Astrocyte of the hippocampus (primary cell): ENCODE measurements around the gene FGF16.
"Not testable (repeated sequence)": the region's sequence is repeated elsewhere in the genome, so short reads cannot be mapped to it uniquely, and the experiment has no call there.

Source experiments
- DNase-seq: peaks from one replicate; pipeline ENCODE4 v3.0.0; 2011; ENCODE audit warnings: low read depth, low spot score

FGF16 gene

DNA sequence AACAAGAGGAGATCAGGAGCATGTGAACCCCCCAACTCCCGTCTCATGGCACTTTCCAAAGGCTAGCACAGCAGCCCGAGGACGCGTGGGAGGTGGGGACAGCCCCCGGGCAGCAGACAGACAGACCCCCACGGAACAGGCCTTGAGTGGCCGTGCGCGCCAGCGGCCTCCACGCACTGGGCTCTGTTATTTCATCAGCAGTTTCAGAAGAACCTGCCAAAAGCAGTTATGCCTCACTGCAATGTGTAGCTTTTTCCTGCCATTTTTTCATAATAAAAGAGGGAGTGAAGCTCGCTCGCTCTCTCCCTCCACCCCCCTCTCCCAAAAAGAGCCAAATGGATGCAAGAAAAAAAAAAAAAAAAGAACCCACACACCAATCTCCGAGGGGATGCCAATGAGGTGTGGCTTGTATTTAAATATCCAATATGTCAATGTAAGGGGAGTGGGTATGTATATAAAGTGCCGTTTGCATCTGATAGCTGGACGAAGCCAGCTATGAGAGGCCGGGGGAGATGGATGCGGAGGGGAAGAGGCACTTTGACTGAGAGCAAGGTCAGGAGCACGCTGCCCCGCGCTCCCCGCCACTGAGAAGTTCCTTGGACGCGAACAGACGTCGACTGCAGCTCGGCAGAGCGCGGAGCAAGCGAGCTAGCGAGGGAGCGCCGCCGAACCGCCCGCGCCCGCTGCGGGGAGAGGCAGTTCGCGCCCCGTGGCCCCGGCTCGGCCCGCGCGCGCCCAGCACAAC, at the start of gene FGF16:
Gene FGF16, plus strand, starts transcription at position 482 of the 745 bp plus-strand sequence. CDS start 286 bp downstream, outside the sequence.
- DNase-seq = no peak

DNA sequence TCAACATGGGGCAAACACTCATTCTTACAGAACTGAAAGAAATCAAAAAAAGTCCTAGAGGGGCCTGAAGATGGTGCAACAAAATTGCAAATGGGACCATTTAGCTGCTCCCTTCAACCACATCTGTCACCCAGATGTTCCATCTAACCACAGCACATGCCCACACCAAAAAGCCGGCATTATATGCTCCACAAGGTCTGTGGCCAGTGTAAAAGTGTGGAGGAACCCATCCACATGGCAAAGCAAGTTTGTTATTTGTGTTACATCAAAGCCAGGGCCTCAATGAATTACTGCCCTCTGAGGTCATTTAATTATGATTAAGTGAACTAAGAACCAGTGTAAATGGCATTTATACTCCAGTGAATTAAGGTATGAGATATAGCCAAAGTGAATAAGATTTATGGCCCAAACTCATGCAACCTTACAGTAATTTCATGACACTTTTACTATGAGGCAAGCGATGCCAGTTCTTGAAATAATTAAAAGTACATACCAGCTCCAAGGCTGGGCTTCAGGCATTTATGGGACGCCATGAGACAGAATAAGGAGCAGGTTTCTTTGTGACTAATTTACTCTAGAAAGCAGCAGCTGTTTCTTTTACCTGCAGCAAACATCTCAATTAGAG, 48.7 kb upstream of the FGF16 start:
- no peak for DNase-seq

DNA sequence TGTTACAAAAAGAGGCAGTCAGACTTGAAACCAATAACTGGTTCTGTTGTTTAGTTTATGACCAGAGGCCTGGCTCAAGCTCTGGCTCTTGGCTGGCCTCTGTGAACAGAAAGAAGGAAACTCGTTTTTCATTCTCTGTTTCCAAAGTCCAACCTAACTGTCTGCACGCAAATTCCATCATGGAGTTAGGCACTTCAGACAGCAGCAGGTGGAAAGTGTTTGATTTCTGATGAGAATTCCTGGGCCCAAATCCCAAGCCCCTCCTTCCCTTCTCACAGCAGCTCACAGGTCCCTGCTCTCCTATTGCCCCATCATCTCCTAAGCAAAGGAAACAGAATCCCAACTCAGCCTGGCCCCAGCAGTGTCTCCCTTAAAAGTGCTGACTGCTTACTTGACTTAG, 42.8 kb upstream of the FGF16 start:
- no peak for DNase-seq

DNA sequence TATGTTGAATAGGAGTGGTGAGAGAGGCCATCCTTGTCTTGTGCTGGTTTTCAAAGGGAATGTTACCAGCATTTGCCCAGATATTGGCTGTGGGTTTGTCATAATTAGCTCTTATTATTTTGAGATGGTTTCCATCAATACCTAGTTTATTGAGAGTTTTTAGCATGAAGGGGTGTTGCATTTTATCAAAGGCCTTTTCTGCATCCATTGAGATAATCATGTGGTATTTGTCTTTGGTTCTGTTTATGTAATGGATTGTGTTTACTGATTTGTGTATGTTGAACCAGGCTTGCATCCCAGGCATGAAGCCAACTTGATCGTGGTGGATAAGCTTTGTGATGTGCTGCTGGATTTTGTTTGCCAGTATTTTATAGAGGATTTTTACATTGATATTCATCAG, 39.4 kb upstream of the FGF16 start:
- not testable (repeated sequence) for DNase-seq

DNA sequence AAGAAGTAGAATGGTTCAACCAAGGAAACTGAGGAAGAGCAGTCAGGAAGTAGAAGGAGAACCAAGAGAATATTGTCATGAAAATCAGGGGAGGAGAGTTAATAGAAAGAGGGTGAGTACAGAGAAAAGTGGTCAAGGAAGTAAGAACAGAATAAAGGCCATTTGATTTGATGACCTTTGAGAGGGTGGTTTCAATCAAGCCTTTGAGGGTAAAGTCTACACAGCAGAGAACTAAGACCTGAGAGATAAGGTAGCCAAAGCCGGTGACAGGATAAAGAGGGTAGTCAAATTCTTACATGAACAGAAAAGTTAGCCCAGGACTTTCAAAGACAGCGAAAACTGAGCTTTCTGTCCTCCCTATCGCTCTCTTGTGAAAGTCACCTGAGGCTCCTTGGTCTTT, 34.6 kb upstream of the FGF16 start:
- no peak for DNase-seq

DNA sequence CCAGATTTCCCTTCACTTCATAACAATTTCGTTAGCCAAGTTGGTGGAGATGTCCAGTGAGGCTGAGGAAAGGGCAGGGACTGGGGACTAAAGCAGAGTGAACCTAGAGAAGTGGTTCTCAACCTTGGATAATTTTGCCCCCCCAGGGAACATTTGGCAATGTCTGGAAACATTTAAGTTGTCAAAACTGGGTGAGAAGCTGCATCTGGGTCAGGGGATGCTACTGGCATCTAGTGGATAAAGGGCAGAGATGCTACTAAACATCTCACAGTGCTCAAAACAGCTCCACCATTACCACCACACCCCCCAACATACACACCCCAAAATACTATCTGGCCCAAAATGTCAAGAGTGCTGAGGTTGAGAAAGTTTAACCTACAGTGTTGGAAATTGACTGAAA, 32.0 kb upstream of the FGF16 start:
- no peak for DNase-seq

DNA sequence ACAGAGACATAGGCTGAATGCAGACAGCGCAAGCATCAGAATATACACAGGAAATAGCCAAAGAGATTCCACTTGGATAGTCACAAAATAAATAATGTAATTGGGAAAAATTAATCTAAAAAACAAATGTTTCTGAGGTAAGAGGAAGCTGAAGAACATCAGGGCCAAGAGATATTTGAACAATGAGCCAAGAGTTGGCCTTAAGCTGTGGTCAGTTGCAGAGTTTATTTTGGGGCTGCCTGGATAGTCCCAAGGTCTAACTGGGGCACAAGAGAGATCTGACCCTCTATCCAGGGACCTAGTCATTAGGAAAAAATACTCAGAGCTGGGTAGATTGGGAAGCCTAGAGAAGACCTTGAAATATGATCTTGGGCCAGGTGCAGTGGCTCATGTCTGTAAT, 31.3 kb upstream of the FGF16 start:
- no peak for DNase-seq

DNA sequence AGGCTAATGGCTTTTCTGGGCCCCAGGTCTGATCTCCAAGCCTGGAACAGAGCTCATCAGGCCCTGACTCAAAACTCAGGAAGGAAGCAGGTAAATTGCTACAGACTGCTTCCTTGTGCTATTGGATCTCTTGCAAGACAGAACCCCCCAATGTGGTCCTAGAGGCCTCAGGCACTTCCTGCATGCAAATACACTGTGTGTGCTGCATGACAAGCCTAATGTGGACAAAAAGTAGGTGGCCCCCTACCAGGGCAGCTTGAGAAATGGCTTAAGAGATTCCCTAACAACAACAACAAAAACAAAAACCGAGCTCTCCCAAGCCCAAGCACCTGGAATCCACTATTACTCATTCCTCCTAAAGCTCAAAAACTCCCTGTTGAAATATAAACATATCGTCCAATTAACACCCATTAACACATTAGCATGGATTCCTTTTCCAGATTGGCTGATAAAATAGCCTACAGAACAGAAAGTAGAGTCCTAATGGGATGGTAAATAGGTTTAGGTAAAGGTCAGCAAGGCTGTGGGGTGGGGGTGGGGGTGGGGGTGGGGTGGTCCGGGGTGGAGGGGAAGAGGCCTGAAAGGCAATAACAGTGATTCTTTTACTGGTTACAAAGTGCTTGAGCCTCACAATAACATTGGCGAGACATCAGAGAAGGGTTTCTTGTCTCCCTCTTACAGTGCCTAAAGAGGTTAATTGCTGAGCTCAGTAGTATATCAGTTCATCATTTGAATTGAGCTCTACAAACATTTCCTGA, 24.1 kb upstream of the FGF16 start:
- no peak for DNase-seq

DNA sequence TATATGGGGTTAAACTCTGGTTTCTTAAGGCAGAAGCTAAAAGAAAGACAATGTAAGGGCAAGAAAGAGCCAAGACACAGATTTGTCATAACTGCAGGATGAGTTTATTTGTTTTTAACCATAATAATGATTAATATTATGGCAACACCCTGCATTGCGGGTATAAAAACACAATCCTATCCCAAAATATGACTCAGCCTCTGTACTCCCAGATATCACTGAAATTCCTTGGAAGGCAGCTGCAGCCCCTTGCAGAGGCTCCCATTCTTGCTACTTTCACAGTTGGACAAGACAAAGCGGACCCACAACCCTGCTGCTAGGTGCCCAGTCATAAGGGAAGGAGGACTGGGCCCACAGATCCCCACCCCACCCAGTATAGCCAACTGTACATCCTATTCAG, 20.4 kb upstream of the FGF16 start:
- no peak for DNase-seq

DNA sequence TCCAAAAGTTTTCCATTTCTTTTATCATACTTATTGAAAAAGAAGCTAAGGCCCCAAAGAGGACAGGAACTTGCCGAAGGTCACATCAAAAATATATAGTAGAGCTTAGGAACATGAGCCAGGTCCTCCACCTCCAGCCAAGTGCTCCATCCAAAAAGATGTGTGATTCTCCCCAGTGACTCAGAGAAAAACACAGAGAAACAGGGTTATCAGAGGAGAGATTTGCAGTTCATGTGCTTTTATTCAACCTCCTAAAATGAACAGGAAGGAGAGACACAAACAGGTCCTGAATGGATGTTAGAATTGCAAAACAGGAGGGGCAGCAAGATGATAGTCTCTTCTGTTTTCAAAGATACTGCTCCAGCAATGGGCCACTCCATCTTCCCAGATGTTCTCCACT, 19.6 kb upstream of the FGF16 start:
- DNase-seq = no peak

DNA sequence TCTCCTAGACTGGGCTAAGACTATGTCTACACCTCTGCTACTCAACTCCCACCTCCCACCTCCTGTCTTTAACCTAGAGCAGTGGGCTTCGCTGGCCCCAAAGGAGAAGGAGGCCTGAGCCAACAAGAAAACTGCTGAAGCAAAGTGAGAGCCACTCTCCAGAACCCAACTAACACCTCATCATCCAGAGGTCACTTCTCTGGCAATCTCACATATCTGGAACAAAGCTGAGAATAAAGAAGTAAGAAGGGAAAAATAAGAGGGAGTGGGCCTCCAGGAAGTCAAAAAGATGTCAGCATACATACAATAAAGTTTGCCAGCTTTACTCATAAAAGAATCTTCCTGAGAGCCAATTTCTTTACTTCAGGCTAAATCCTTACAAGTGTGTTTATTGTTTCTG, 18.6 kb upstream of the FGF16 start:
- DNase-seq = no peak

DNA sequence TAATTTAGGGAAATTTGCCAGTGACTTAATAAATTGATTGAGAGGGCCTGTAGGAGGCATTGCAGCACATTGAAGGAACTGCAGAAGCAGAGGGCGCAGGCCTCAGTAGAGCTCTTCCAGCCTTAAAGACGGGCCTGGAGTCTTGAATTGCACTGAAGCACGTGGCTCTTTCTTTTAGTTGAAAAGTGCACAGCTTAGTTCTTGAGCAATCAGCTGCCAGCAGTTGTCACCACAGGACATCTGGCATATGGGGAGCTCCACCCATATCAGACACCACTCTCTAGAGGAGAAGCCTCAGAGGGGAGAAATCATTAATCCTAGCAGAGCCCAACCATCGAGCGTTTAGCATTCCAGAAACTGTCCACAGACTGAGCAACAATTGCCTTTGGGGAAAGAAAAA, 16.0 kb upstream of the FGF16 start:
- no peak for DNase-seq

DNA sequence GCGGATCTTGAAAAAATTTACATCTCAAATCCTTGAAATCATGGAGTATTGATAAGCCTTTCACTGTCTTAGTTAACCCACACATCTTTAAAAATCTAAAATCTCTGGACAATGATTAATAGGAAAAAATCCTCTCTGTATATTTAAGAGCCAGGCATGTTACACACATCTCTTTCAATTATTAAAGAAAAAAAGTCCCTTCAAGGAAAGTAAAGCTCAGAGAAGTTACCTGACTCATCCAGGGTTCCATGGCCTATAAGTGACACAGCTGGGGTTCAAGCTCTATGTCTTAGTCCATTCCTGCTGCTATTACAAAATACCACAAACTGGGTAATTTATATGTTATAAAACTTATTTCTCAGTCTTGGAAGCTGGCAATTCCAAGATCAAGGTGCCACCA, 14.2 kb upstream of the FGF16 start:
- no peak for DNase-seq

DNA sequence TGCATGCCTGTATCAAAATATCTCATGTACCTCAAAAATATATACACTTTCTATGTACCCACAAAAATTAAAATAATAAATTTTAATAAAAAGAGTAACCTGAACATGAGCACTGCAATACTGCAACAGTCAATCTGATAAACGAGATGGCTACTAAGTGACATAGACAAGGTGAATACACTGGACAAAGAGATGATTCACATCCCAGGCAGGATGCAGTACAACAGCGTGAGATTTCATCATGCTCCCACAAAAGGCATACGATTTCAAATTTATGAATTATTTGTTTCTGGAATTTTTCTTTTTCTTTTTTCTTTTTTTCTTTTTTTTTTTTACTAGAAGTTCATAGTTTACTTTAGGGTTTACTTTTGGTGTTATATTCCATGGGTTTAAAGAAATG, 12.2 kb upstream of the FGF16 start:
- DNase-seq = no peak

DNA sequence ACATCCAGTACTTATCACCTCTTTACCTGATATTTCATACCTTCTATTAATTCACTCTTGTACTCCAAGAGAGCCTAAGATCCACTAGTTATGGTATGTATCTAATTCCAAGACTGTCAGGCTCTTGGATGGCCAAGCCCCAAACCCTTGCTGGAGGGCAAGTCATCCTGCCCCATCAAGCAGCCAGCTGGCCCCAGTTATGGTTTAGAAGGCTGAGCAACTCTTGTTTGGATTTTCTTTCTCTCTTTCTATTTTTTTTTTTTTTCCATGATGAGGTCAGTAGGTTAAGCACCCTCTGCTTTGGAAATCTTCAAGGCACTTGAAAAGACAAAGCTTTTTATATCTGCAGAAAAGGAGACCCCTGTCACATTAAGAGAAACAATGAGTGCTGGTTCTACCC, 10.9 kb upstream of the FGF16 start:
- no peak for DNase-seq

DNA sequence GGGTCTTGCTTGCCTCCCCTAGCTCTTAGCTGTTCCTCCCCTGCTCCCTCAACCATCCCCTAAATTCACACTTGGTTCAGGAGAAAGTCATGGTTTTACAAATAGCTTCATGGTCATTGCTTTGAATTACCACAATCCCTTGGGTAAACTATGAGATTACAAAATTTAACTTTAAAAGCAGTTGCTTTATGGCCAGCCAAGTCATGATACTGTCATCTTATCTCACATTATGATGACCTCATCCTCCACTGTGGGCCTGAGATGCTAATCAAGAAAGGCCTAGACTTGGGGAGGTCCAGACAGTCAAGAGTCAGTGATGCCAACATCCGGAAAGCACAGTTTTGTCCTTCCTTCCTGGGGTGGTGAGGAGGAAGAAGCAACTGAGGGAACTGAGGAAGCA, 10.5 kb upstream of the FGF16 start:
- DNase-seq = no peak

DNA sequence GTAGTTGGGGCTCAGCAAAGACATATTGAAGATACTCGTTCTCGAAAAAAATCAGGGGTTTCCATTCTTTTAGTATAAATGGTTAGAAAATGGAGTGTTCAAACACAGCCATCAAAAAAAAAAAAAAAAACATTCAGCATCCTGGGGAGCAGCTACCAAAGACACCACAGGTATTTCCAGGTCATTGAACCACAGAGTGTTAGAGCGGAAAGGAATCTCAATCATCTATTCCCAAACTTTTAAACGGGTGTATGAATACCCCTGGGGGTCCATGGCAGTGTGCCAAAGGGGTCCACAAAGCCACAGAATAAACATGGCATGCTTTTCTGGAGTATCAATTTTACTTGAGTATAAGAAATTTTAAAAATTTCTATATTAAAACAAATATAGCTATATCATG, 6.9 kb upstream of the FGF16 start:
- DNase-seq = no peak

DNA sequence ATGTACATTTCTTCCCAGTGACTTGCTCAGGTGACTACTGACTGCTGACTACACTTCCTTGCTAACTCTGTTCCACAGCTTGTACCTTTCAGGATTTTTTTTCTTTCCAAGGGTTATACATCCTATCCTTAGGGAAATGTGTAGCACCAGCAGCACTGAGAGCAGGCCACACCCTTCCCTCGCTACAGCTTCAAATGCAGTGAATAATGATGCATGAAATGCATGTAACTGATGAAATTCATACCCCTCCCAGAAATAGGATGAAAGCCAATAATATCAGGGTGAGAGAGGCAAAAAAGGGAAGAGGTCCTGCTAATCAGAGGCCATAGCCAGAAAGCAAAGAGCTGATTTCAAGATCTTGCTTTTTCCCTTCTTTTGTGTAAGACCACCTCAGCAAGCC, 6.2 kb upstream of the FGF16 start:
- DNase-seq = no peak

DNA sequence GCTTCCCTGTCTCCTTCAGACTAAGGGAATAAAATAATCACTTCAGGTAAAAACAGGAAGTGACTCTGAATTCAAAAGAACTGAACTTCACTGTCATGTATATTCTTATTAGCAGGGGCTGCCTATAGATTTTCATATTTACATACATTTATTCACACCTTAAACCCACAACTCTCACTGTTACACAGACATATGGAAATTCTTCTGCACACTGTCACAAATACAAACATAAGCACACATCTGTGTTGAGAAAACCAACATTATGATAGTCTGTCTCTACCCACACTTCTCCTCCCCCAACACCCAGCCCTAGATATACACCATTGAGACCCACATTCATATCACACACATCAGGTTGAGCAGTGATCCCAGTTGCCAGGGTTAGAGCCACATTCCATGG, 5.7 kb upstream of the FGF16 start:
- DNase-seq = no peak

DNA sequence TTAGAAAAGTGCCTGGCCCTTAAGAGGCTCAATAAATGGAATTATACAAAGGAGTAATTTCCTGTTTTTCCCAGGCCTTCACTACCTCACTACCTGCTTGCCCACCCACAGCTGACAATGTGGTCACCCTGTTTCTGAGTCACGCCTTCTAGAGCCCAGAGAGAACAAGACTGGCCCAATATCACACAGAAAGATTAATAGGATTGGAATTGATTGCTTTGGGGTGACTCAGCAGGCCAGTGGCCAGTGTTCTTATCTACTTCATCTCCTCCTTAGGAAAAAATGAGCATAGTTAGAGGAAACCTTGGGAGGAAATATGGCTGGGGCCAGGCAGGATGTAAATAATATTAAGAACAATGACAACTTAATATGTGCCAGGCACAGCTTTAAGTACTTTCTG, 4.5 kb upstream of the FGF16 start:
- DNase-seq = peak; percentile 68

DNA sequence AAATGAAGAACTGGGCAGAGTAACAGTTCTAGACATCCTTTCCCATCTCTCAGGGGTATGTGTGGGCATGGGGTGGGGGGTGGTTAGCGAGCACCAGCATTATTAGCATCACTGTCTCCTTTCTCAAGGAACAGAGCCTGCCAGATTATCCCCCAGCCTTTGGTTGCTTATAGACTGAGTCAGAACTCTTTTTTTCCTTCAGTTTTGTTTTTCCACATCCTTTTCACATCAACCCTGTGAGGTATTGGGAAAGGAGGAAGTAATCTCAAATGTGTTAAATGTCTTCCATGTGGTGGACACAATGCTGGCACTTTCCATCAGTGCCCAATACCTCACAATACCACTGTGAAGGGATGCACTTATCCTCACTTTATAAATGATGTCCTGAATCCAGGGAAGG, 3.1 kb upstream of the FGF16 start:
- DNase-seq = no peak

DNA sequence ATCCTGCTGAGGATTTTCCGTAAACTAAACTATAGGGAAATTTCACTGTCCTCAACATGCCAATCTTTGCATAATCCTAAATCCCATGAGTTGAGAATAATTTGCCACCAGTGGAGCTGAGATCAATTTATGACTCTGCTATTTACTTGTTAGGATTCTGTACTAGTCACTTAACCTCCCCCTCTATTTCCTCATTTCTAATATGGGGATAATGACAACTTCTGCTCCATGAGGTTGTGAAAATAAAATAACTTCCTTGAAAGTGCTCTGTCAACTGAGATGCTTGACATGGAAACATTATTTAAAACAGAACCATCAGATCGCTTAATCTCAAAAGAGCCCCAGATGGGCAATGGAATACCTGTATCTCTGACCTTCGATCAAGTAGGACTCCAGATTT, 2.6 kb upstream of the FGF16 start:
- no peak for DNase-seq

DNA sequence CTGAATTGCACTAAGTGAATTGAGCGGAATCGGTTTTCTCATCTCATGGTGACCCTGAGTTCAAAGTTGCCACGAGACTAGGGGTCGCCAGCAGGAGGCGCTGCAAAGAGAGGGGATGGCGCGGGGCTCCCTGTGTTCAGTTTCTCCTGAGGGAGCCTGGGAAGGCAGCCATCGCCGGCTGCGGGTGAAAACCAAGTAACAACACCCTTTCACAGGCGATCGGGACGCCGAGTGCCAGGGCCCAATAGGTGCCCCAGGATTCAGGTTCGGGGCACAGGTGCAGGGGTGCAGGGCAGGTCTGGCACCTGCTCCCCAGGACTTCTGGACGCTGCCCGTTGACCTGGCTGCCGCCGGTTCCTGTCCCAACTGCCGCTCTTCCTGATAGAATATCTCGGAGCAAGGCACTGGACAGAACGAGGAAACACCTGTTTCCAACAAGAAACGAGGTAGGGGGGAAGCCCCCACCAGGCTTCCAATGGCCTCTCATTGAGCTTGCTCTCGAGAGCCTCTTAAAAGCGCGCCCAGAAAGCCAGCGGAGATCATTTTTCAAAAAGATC, 1.1 kb upstream of the FGF16 start:
- no peak for DNase-seq
